Effector CD4-positive, alpha-beta T cell (primary cell): ENCODE data around the gene NOTCH4.
A peak's percentile ranks its signal among the peaks of the same experiment; 100 is the strongest.

Source experiments
- DNase-seq: peaks from one replicate; pipeline ENCODE4 v3.0.0-alpha.2; 2020

NOTCH4 gene

DNA sequence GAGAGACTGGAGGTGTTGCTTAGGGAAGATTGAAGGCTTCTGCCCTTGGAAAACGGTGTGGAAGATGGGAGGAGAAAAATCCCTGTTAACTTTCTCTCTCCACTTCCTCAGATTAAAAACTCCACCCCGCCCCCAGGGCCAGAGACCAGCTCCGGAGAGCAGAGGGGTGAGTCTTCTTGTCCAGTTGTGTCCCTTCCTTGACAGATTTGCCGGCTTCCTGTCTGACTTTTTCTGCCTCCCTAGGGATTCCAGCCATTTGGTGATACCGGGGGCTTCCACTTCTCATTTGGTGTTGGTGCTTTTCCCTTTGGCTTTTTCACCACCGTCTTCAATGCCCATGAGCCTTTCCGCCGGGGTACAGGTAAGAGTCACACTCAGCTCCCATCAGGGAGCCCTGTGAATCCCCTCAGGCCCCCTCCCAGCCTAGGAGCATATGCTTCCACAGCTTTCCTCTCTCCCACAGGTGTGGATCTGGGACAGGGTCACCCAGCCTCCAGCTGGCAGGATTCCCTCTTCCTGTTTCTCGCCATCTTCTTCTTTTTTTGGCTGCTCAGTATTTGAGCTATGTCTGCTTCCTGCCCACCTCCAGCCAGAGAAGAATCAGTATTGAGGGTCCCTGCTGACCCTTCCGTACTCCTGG lies 44.0 kb downstream of the NOTCH4 start:
- DNase-seq: no peak

DNA sequence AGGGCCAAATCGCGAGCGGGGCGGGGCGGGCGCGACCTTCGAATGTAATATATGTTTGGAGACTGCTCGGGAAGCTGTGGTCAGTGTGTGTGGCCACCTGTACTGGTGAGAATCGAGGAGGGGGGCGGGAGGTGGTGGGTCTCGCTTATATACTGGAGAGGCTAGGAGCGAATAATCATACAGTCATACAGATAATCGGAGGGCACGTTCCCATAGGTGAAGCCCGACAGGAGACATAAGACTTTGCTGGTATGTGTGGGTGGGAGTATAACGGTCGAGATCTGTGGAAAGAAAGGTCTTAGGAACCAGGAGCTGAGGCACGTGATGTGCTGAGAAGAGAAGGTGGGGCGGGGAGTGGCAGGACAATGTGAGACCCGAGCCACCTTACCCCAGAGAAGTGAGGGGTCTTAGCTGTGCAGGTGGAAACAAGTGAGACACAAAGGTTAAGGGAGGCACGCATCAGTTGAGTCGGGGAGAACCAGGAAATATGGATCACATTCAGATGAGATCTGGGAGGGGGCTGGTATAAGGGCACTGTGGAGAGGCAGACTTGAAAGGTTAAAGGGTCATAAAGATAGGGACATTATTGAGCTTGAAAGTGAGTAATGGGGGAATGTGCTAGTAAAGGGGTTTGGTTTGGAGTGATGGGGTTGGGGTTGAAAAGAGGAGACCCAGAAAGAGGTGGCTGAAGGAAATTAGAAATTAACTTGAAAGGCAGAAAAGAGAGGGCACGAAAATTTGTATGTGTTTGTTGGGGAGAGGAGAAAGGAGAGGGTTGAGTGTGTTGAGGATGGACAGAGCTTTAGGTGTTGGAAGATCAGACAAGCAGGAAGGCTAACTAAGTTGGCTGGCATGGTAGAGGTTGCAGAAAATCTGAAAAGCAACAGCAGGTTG lies 45.1 kb downstream of the NOTCH4 start:
- no peak for DNase-seq

DNA sequence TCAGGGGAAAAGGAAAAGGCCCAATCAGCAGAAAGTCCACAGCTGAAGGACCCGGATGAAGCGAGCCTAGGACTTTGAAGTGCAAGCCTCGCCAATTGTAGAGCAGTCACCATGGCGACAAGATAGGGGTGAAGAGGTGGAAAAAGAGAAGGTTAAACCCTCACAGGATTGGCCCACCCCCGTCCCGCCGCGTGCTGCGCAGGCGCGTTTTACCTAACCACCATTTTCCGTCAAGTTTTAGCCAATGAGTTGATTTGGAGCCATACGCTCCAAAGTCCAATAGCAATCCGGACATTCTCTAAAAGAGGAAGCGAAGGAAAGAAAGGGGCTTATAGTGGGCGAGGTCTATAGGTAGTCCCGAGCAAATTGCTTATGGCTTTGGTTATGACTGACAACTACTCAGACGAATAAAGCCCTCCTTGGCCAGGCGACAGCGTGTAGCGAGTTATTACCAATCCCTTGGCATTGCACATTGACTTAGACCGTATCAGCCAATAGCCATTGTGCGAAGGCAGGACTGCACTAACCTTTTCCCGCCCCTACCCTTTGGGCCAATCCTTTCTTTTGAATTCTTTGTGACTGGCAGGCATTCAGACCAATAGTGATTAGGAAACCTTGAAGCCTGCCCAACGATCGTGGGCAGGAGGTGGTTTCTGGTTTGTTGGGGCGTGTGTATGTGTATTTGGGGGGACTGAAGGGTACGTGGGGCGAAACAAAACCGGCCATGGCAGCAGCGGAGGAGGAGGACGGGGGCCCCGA lies 45.9 kb downstream of the NOTCH4 start, which contains the start of gene RNF5:
Gene RNF5 (plus strand): TSS at position 618 of the 759 bp plus-strand sequence. CDS start 107 bp downstream, at position 725.
- DNase-seq: peak; percentile 96

DNA sequence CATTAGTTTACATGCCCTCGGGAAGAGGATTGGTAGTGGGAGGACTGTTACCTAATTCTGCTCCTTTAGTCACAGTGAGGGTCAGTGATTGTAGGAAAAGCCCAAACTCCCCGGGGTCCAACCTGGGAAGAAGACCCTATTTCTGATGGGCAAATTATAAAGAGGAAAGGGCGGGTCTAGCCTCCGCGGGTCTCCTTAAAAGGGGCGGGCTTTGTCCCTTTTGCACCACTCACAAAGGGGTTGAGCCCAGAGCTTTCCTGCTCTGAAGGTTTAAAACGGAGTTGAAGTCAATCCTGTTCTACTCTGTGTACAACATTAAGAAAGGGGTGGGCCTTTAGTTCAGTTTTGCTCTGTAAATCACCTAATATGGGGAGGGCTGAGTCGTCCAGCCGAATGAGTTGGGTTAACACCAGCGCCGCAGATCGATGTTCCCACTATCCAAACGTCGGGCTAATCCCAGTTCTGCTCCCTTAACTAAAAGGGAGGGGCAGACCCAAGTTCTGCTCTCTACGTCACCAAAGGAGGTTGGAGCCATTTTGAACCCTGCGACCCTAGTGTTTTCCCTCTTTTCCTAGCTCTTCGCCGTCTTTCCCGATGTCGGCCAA lies 46.6 kb downstream of the NOTCH4 start:
- no peak for DNase-seq

DNA sequence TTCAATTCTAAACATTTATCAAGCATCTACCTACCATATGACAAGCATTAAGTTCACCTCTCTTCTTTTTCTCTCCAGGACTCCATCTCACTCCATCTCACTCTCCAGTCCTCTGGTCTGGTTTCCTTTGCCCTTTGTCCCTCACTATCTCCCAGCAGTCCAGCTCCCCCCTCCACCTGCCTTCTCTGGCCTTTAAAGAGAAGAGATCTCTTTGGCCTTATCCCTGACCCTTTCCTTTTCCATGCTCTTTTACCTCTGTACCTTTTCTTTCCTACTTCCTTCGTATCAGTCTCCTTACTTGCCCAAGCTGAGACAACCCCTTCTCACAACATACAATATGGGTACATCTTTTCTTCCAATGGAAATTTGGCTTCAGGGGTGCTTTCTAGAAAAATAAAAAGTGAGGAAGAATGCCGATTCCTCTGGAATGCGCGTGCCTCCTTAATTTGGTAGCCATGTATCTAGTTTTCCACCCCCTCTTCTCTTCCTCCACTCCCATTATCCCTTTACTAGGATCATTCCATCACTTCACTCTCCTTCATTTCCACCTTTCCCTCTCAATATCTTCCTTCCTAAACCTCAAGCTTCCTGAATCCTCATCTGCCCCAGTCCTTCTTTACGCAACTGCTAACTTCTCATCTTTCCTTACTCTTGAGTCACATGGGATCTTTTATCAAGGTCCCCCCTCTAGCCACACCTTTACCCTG lies 47.2 kb downstream of the NOTCH4 start:
- DNase-seq: no peak

DNA sequence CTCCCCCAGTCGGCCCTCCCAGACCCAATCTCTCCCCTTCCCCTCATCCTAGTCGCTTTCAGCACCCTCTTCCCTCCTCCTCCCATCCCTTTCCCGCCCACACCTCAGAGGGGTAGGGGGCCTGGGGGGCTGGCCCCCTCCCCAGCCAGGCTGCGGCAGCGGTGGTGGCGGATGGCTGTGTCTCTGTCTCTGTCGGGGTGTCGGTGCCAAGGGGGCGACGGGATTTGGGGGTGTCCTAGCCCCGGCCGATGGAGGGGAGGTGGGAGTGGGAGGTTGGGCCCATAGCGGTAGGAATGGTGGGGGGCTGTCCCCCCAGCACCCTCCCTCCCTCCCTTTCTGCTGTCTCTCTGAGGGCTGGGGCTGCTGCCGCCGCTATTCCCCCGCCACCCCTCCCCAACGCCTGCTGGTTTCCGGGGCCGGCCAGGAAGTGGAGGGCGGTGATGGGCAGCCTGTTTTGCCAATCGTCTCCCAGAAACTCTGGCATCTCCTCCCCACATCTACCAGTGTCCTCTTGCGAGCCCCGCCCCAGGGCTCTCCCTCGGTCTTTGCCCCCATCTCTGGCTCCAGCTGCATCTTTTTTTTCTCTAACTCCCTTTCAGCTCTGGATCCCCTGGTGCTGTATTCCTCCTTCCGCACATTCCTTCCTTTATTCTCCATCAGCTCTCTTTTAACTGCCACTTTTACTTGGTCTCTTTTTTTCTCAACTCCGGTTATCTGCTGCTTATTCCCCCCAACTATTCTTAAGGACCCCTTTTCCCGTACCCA lies 48.0 kb downstream of the NOTCH4 start, which contains the start of gene AGPAT1:
Gene AGPAT1 (minus strand): TSS at position 374 of the 765 bp plus-strand sequence. CDS start 4,588 bp downstream, outside the sequence.
- peak; percentile 95 for DNase-seq

DNA sequence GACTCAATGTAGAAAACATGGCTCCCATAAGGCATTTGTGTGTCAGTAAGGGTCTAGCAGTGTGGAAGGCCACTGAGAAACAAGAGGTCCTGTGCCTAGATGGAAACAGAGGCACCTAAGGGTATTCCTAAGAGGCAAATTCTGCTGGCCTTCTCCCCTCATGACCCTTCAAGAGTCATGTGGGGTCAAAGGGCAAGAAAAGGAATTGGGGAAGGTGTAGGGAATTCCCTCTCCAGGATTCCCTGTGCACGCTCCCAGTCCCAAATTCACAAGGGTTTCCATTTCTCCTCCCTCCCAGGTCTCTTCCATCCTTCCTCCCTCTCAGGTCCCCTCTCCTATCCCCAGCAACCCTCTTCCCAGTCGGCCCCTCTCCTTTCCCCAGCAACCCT lies 48.6 kb downstream of the NOTCH4 start:
- DNase-seq: no peak

DNA sequence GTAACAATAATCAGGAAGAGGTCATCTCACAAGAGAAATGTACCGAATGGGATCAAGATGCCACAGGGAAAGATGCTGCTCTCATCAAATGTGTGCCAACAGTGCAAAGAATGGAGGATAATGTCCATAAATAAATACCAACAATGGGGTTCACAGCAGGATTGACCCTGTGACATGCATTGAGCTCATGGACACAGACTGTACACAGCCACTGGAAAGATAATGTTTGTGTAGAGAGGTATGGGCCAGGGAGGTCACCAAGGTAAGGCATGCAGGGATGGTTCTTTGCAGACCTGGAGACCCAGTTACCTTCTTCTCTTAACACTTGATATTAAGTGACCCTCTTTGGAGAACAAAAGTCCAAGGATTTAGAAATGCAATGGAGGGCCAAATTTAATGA lies 49.5 kb downstream of the NOTCH4 start:
- DNase-seq: no peak

DNA sequence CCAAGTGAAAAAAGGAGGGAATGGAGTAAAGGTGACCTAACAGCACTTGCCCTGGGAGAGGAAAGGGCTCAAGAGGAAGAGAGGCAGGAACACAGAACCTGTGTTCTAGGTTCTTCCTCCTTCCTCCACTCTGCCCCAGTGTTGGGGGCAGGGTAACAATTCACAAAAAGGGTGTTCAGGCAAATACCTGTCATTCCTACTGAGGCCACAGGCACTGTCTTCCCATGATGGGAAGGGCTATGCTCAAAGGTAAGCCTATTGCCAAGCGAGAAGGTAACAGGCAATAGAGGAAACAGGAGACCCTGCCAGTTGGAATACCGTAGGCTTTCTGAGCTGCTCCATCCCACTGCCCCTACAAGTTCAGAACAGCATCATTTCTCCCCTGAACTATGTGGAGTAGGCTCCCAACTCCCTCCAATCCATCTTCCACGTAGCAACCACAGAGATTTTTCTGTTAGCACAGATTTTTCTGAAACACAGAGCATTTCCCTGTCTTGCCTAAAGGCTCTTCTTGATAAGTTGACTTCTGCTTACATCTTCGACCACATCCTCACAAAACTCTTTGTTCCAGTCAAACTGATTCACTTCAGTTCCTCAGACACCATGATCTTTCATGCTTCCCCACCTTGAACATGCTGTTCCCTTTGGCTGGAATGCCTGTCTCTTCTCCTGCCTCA lies 50.7 kb downstream of the NOTCH4 start:
- DNase-seq: no peak

DNA sequence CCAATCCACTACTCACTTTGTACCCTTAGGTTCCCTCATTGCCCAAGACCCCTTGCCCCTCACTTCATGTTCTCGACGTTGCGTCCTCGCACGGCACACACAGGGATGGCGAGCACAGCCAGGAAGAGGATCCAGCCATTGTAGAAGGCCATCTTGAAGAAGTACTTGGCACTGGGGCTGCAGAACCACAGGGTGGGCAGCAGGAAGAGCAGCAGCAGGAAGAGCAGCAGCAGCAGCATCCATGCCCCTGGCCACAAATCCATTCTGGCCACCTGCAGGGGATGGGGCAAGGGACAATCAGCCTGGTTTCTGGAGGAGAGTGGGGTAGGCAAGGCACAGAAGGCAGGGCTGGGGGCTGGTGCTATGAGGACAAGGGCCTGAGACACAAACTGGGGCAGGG lies 52.6 kb downstream of the NOTCH4 start:
- DNase-seq: no peak

DNA sequence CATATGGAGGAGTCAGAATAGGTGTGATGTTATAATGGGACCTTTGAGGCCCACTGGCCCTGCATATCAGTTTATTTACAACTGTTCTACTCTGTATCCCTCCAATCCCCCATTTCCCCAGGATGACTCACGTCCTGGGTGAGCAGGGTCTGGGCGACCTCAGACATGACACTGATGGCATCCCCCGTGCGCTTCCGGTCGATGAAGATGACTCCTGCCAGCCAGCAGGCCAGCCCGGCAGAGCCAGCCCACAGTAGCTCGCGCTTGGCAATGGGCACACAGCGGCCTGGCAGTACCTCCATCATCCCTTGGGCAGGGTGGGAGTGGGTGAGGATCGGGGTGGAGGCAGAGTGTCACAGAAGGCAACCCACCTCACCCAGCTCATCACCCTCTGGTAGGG lies 53.6 kb downstream of the NOTCH4 start:
- DNase-seq: no peak

DNA sequence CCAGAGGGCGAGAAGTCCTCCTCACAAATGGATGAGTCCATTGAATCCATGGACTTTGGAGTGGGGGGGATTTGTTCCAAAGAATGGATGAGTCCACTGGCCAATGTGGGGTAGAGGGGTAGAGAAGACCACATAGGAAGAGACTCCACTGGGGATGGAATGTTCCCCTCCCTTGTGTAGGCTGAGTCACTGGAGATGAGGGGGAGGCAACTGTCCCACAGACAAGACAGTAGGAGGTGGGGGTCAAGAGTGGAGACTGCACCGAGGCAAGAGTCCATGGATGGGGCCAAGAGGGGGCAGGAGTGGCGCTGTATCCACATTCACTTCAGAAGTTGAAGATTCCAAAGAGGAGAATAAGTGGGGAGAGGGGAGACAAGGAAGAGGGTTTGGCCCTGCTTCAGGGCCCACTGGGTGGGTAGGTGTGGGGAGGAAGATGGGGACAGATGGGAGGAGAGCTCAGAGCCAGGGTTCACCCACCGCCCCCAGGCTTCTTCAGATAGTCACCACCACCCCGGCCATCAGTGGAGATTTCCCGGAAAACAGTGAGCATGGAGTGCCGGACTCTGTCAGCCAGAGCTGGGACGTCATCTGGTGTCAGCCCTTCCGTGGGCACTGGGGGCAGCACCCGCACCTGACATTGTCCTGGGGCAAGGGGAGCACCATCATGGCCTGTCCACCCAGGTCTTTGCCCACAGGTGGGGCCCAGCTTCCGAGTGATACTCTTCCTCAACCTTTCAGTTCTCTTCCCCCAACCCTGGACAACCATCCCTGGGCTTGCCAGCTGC lies 54.9 kb downstream of the NOTCH4 start:
- DNase-seq: no peak

DNA sequence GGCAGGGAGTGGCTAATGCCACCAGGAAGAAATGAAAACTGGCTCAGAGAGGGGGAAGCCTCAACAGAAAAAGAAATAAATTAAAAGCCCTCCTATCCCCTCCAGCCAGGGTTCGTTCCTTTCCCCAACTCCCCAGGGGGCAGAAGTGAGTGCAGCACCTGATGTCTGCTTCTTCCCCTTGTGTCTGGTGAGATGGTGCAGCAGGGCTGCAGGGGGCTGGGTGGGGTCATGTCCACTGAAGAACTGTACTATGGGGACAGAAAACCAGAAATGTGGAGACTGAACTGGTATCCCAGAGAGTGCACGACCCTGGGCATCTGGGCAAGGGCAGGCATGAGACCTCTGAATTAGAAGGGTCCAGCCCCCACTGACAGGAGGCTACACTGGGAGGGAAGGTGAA lies 55.5 kb downstream of the NOTCH4 start:
- no peak for DNase-seq

DNA sequence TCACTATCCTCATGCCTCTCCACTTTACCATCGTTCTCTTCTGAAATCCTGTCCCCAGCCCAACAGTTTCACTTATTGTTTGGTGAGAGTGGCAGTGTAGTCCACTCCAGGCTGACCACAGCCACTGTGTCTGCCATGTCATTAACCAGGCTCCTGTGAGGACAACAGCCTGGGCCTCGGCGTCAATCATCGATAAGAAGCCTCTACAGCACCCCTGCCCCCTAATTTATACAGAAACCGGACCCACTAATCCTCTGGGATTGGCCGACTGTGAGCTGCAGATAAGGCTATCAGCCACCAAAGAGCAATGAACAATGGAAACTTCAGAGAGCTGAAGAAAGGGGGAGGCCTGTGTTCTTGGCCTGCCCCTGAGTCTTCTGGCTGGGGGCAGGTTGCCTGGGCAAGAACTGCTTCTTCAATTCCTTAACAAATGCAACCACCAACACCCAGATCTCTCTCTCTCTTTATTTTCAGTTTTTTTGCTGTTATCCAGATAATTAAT lies 56.1 kb downstream of the NOTCH4 start:
- DNase-seq: no peak

DNA sequence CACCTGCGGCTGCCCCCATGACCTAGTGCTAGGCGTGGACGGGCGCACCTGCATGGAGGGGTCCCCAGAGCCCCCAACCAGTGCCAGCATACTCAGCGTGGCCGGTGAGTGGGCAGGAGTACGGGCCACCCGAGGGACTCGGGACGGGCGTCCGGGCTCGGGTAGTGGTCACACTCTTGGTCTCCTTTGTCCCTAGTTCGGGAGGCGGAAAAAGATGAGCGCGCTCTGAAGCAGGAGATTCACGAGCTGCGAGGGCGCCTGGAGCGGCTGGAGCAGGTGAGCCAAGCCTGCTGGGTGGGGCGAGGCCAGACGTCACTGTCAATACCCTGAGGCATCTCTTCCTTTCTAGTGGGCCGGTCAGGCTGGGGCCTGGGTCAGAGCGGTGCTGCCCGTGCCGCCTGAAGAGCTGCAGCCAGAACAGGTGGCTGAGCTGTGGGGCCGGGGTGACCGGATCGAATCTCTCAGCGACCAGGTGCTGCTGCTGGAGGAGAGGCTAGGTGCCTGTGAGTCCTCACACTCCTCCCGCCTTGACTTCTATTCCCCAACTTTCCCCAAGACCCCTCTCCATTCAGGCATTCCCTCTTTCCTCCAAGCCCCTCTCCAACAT lies 56.6 kb downstream of the NOTCH4 start:
- no peak for DNase-seq

DNA sequence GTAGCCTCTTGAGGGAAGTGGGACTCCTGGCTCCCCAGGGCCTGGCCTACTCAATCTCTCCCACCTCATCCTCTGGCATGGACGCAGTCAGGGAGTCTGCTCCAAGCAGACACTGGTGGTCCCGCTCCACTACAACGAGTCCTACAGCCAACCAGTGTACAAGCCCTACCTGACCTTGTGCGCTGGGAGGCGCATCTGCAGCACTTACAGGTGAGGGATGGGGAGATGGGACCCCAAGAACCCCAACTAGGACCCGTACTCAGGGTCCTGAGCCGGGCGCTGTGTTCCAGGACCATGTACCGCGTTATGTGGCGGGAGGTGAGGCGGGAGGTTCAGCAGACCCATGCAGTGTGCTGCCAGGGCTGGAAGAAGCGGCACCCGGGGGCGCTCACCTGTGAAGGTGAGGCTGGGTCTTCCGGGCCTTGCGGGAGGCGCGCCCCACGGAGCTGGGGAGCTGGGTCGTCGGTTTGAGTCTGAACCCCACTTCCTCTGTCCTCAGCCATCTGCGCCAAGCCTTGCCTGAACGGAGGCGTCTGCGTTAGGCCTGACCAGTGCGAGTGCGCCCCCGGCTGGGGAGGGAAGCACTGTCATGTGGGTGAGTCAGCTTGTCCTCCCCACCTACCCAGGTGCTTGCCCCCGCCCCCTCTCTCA lies 57.3 kb downstream of the NOTCH4 start:
- DNase-seq: no peak

DNA sequence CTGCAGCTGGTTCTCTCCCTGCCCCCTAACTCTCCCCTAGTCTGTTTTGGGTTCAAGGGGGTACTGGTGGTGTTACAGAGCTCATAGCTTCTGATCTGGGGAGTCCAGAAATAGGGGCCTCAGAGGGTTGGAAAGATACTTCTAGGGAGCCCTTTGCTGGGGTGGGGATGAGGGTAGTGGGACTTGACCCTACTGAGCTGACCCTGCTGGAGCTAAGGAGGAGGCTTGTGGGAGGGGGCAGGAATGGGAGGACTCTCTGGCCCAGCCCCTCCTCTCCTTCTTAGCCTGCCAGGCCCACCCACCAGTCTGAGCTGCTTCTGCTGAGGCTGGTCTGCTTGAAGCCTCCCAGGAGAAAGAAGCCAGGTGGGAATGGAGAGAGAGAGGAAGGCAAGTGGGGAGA lies 59.6 kb downstream of the NOTCH4 start, which contains the start of gene EGFL8:
Gene EGFL8 (plus strand): TSS at position 301 of the 400 bp plus-strand sequence. CDS start 1,571 bp downstream, outside the sequence.
- no peak for DNase-seq

DNA sequence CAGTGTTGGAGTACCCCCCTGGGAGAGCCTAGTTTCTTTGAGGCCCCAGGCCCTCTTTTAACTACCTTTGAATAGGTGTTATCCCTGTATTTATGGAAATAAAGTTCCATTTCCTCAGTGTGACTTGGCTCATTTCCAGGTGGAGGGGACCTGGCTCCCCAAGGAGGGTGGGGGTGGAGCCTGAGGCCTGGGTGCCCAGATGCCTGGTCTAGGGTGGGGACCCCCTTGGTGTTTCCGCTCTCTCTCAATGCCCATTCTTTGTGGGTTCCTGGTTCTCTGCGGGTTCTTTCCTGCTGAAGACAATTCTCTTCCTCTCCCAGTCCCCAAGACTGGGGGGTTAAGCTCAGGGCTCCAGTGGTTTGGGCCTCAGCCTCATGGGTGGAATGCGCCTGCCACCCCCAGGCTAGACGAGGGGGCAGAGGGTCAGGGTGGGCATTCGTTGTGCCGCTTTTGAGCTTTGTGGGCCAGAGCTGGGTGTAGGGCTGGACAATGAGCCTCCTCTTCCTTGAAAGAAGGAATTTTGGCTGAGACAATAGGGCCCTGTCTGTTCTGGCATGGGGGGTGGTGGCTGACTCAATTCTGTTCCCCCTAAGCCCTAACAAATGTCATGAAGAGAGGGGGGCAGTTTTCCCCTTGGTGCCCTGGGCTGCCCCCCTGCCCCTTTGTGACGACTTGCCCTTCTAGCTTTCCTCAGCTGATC lies 60.2 kb downstream of the NOTCH4 start:
- DNase-seq: no peak
